Upper lobe of left lung (tissue), 4 donors: ENCODE measurements around the gene TUT7.

ENCODE experiments used
- EP300 ChIP-seq, 4 donors: sonication (generic); formaldehyde crosslinking; IDR thresholded peaks; one replicate each; pipeline ENCODE4 v1.5.1; 2017; ENCODE audit warnings: antibody characterized with exemption in 4 of 4, control low read depth in 2 of 4
- POLR2A ChIP-seq, 4 donors: fragments of 450-650 bp; IDR thresholded peaks; one replicate each; pipeline ENCODE4 v1.5.1; 2016 to 2017; ENCODE audit warnings: antibody characterized with exemption in 4 of 4, mild to moderate bottlenecking in 2 of 4
- POLR2AphosphoS5 ChIP-seq, 2 donors: sonication (generic); formaldehyde crosslinking; IDR thresholded peaks; one replicate each; pipeline ENCODE4 v1.5.1; 2017; ENCODE audit warnings: antibody characterized with exemption in 2 of 2
- TF ChIP-seq, protein P1 (sequence below), 6 experiments: fragments of 450-650 bp in 4 of 6; fragments of 200-600 bp in 2 of 6; sonication (generic) in 2 of 6; IDR thresholded peaks; one replicate each; pipeline ENCODE4 v1.5.1; 2016 to 2019; ENCODE audit warnings: antibody characterized with exemption in 6 of 6

DNA sequence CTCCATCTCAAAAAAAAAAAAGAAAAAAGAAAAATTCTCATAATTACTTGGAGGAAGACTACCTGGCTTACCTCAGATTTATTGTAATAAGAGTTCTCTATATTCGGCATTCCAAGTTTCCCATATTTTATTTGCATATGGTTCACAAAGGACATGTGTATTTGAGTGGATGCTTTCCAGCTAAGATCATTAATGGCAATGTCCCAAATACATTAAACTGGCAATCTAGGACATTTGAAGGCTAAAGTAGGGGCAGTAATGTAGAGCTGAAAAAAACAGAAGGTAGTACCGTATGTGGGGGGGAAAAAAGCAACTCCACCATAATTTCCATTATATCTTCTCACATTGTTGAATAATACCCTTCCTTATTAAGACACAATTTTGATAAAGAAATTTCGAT, 4.9 kb downstream of the TUT7 start:
- TF ChIP-seq, protein P1, sequence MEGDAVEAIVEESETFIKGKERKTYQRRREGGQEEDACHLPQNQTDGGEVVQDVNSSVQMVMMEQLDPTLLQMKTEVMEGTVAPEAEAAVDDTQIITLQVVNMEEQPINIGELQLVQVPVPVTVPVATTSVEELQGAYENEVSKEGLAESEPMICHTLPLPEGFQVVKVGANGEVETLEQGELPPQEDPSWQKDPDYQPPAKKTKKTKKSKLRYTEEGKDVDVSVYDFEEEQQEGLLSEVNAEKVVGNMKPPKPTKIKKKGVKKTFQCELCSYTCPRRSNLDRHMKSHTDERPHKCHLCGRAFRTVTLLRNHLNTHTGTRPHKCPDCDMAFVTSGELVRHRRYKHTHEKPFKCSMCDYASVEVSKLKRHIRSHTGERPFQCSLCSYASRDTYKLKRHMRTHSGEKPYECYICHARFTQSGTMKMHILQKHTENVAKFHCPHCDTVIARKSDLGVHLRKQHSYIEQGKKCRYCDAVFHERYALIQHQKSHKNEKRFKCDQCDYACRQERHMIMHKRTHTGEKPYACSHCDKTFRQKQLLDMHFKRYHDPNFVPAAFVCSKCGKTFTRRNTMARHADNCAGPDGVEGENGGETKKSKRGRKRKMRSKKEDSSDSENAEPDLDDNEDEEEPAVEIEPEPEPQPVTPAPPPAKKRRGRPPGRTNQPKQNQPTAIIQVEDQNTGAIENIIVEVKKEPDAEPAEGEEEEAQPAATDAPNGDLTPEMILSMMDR (IDR thresholded peaks at IDR 0.05), result no peak
- TF ChIP-seq POLR2AphosphoS5 (IDR thresholded peaks at IDR 0.05), result no peak
- TF ChIP-seq EP300 (IDR thresholded peaks at IDR 0.05), result no peak
- no peak for TF ChIP-seq POLR2A (IDR thresholded peaks at IDR 0.05)
